Erythroblast (primary cell): ENCODE measurements around the gene PTTG1.
A peak's percentile ranks its signal among the peaks of the same experiment; 100 is the strongest.

Source experiments
- DNase-seq, 2 experiments: peaks; one replicate each; lab custom pipeline; 2025; lab: John Stamatoyannopoulos, UW
- GATA1 ChIP-seq: IDR thresholded peaks from 2 replicates; pipeline ENCODE4 v1.6.1; 2011; ENCODE audit warnings: low read depth, mild to moderate bottlenecking, control low read depth, low read length, moderate library complexity
- POLR2A ChIP-seq: IDR thresholded peaks from 2 replicates; pipeline ENCODE4 v1.6.1; 2011; ENCODE audit warnings: mild to moderate bottlenecking, low read length

Gene PTTG1

DNA sequence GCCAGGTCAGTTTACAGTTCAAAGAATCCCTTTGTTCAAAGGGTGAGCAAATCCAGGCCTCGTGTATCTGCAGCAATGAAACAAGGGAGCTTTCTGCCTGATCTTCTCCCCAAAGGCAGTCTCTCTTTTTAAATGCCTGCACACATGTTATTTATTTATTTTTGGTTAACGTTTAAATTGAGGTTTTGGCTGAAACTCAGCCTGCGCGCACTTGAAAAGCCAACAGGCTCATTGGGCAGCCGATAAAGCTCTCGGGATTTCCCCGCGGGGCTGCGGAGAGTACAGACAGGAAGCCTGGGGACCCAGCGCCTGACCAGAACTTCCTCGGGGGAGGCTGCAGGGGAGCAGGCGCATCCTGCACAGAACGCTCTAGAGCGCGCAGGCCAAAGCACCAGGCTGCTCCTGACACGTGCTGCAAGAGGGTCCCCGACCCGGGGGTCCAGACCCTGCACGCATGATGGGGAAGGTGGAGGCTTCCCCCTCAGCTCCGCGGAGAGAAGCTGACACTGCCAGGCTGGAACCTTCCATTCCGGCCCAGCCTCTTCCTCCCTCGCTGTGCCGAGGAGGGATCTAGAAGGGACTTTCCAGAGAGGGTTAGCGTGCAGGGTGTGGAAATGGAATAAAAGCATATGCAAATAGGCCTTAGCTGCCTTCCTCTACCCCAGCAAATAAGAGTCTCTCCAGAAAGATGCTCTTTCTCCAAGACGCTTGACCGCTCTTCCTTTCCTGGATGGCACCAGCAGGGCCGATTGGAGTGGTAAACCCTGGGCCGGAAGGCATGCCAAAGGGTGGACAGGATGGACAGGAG lies 46.1 kb downstream of the PTTG1 start:
- TF ChIP-seq GATA1 (no peak), POLR2A (no peak)
- peak; percentile 35 to 40 for DNase-seq

DNA sequence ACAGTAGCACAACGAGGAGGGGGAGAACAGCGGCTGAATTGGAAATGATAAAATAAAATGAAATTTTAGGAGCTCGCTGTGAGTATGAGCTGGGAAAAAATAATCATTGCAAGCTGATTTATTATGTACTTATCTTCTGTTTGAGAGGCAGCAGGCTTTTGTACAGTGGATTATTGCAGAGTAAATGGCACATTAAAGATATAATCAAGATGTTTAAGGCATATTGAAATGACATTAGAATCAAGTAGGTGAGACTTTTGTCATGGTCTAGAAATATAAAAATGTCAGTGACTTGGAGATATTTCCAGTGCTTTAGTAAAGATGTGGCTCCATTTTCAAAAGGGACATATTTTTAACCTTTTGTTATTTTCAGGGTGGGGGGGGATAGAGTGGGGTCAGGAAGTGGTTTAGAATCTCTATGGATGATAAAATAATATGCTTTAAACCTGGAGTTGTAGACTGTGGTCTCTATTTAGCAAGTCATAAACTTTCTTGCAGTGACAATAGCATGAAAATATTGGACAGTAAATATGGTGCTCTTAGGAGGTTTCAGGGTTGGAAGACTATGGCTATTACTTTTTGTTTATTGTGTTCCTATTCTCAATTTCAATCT lies 46.8 kb downstream of the PTTG1 start:
- no peak for DNase-seq
- TF ChIP-seq POLR2A, result no peak
- no peak for TF ChIP-seq GATA1

DNA sequence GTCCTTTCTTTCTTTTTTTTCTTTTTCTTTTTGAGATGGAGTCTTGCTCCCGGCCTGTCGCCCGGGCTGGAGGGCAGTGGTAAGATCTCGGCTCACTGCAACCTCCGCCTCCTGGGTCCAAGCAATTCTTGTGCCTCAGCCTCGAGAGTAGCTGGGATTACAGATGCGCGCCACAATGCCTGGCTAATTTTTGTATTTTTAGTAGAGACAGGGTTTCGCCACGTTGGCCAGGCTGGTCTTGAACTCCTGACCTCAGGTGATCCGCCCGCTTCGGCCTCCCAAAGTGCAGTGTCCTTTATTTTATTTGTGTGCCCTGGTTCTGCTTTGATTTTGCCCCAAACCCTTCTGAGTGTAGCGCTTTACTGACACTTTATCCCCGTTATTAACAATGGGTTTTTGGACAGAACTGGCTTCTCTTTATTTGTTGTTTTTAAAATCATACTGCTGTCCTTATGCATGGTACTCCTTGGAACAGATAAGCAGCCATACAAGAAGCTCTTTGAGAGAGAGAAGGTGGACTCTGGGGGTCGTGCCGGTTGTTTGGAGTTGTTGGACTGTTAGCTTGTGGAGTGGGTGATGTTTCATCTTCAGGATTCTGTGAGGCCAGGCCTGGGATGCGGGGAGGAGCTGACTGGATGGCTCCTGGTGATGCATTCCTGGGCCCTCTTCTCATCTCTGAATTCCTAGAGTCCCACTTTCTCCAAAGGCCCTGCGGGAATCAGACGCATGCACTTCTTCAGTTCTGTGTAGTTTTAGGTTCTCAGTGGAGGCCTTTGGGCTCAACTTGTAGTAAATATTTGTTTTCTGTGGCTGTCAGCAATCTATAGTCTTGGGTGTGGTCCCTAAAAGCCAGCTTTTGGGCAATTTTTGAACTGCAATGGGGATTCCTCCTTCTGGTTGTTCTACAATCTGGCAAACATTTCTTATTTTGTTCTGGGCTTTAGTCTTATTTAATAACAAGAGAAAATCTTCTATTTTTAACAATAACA lies 47.8 kb downstream of the PTTG1 start:
- TF ChIP-seq POLR2A, result no peak
- TF ChIP-seq GATA1, result no peak
- no peak for DNase-seq

DNA sequence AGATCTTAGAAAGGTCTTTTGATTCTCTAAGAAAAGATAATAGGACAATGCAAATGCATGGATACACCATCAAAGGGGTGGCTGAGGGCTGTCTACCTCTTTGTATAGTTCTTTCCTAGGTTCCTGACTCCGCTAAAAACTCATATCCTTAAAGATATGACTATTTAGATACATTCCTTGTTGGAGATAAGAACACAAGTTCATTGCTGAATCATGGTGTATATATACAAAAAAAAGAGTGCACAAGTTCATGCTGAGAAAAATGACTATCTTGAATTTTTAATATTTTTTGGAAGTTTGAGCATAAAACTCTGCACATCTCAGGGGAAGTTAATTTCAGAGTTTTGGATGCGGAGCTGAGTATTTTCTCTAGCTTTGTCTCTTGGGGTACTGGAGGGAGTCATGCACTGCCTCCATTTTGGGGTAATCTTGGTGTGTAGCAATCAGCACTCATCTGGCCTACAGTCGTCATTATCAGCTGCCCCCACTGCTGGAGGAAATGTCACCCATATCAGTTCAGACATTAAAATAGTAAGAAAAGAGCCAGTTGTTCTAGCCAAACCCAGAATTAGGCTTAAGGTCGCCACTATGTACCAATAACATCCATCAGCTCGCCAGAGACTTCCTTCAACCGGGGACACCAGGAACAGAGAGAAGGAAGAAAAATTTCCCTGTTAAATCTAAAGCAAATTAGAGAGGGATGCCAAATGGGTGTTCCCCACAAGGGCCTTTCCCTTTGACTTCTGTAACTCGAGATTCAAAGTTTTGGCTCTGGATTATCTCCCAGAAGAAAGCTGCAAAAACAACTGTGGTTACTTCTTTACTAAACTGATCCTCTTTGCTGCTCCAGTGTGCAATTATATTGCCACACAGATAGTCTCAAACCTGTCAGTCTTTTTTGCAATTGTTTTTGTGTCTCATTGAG lies 49.0 kb downstream of the PTTG1 start:
- DNase-seq, result peak; percentile 45 to 83
- TF ChIP-seq POLR2A (no peak), GATA1 (no peak)

DNA sequence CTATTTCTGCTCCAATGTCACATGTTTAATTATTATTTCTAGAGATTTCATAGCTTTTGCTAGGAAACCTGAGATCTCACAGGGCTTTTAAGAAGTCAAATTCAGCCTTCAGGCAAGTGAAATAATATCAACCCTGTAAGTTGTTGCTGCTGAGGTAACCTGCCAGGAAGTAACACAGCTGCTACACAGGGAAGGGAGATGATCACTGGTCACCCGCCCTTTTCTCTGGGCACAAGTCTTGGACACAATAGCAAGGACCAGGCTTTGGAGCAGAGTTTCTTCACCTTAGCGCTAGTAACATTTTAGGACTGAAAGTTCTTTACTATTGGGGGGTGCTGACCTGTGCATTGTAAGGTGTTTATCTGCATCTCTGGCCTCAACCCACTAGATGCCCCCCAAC lies 50.1 kb downstream of the PTTG1 start:
- no peak for TF ChIP-seq GATA1
- no peak for DNase-seq

DNA sequence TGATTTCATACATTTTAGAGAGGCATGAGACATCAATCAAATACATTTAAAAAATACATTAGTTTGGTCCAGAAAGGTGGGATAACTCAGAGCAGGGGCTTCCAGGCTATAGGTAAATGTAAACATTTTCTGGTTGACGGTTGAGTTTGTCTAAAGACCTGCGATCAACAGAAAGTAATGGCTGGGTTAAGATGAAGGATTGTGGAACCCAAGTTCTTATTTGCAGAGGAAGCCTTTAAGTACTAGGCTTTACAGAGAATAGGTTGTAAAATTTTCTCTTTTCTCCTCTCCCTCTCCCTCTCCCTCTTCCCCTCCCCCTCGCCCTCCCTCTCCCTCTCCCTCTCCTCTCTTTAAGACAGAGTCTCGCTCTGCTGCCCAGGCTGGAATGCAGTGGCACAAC lies 50.8 kb downstream of the PTTG1 start:
- TF ChIP-seq POLR2A (no peak), GATA1 (no peak)
- DNase-seq, result no peak

DNA sequence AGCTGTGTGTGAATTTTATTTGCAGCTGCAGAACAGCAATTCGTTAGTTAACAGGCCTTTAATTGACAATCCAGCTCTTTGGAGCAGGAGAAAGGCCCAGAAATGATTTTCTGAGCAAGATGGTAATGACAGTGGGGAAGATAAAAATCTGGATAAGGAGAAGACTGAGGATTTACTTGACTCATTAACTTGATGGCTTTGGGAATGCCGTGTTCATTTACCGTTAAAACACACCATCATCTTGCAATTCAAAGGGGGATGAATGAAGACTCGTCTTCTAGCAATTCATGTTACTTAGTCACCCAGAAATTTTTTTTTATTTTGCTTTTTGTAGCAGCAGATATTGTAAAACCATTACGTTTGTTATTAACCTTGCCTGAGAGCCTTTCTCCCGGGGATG lies 52.0 kb downstream of the PTTG1 start:
- no peak for TF ChIP-seq GATA1
- no peak for TF ChIP-seq POLR2A
- DNase-seq, result no peak

DNA sequence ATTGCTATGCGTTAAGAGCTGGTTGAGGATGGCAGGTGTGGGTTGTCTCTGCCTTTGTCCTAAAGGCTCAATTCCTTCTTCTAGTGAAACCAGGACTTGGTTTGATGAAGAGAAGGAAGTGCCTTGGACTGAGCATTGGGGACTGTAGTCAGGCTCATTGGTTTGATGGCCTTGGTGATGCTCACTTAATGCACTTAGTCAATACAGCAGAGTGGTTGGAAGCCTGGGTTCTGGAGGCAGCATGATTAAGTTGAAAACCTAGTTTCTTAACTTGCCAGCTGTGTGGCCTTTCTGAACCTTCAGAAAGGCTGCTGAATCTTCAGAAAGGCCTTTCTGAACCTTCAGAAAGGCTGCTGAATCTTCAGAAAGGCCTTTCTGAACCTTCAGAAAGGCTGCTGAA lies 52.4 kb downstream of the PTTG1 start:
- TF ChIP-seq GATA1 (no peak), POLR2A (no peak)
- DNase-seq, result no peak

DNA sequence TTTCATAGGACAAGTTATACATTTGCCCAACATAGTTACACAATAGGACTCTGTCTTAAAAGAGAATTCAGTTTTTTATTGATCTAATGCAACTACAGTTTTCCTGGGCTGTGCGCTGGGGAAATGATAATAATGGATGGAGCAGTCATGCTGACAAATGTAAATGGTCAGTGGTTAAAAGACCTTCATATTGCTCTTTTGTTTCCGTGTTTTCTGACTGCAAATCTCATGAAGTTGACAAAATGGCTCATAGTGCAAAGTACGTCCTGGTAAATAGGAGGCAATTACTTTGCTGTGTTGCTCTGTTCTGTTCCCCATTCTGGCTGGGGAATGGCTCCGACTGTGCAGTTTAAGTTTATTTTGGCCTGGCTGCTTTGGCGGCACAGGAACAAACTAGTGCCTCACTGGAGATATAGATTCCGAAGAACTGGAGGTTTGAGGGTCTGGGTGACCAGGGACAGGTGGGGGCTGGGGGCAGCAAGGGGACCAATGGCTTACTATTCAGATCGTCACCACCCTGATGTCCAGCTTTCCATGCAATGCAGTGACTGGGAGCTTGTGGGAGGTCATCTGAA lies 54.3 kb downstream of the PTTG1 start:
- no peak for DNase-seq
- TF ChIP-seq POLR2A, result no peak
- TF ChIP-seq GATA1, result no peak

DNA sequence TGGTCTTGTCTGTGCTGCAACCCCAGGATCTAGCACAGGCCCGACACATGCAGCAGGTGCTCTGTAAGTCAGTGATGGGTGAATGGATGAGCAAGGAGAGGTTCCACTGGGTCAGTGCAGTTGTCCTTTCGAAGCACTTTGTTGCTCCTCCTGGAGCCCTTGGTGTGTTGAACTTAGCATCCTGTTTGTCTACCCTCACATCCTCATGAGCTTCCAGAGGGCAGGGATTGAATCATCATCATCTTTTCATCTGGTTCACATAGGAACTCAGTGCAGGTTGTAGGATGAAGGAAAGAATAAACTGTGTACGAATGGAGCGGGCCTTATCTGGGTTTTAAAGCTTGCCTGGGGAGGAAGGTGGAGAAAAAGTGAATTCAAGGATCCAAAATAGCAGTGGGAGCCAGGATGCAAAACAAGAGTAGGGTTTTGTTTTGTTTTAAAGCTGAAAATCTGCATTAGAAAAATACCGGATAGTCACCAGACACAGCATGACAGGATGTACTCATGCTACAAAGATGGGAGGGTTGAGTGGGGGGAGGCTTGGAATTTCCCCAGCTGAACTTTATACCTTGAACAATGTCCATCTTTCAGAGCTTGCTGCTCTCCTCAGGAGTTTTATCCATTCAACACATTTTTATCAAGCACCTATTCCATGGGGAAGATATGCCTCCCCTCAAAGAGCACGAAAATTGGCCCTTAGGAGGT lies 55.8 kb downstream of the PTTG1 start:
- TF ChIP-seq POLR2A (no peak), GATA1 (no peak)
- DNase-seq, result no peak

DNA sequence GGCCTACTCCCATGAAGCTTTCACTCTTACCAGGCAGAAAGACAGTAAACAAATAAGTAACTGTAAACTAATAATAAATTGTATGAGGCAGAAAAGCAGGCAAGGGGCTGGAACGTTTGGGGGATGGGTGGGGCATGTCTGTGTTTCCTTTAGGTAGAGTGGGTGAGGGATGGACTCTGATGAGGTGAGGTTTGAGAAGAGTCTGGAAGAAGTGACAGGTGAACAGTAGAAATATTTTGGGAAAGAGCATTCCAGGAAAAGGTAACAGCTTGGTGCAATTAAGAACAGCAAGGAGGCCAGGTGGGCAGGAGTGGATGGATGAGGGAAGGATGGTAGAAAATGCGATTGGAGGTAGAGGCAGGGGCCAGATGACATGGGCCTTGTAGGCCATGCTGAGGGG lies 56.5 kb downstream of the PTTG1 start:
- TF ChIP-seq POLR2A (no peak), GATA1 (no peak)
- no peak for DNase-seq
